ENCODE results near the gene NLRX1.

DNA sequence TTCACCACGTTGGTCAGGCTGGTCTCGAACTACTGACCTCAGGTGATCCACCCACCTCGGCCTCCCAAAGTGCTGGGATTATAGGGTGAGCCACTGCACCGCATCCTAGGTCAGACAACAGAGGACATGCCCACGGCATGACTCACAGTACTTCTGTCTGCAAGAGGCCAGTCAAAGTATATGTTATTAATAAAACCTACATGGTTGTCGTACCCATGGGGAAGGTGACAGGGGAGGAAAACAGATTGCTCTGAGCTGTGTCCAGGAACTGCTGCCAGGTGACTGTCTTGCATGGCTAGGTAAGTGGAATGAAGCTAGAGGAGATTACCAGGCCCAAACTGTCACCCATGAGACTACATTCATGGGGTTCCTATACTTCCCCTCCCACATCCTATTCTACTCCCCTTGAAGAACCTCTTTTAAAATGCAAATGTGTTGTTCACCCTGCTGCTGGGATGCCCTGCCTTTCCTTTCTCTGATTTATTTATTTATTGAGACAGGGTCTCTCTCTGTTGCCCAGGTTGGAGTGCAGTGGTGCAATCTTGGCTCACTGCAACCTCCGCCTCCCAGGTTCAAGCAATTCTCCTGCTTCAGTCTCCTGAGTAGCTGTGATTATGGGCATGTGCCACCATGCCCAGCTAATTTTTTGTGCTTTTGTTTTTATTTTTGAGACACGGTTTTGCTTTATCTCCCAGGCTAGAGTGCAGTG, 2.0 kb upstream of the NLRX1 start:
- TF ChIP-seq, protein P1, sequence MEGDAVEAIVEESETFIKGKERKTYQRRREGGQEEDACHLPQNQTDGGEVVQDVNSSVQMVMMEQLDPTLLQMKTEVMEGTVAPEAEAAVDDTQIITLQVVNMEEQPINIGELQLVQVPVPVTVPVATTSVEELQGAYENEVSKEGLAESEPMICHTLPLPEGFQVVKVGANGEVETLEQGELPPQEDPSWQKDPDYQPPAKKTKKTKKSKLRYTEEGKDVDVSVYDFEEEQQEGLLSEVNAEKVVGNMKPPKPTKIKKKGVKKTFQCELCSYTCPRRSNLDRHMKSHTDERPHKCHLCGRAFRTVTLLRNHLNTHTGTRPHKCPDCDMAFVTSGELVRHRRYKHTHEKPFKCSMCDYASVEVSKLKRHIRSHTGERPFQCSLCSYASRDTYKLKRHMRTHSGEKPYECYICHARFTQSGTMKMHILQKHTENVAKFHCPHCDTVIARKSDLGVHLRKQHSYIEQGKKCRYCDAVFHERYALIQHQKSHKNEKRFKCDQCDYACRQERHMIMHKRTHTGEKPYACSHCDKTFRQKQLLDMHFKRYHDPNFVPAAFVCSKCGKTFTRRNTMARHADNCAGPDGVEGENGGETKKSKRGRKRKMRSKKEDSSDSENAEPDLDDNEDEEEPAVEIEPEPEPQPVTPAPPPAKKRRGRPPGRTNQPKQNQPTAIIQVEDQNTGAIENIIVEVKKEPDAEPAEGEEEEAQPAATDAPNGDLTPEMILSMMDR (IDR thresholded peaks at IDR 0.05), result no peak
- no peak for TF ChIP-seq POLR2A (IDR thresholded peaks at IDR 0.05)
